HG03378 (cell line): ENCODE measurements around the gene NBPF15.
"Not testable (repeated sequence)": the region's sequence is repeated elsewhere in the genome, so short reads cannot be mapped to it uniquely, and the experiment has no call there.

Experiments used
- ATAC-seq: cut with Tn5 transposase; IDR thresholded peaks from one replicate; pipeline ENCODE4 v1.9.1; 2021; ENCODE audit warnings: mild to moderate bottlenecking, moderate library complexity; ENCODE audit not compliant: unreplicated experiment

The NBPF15 gene

GRCh38 chr1:144461136-144461759 is at the start of gene NBPF15:
Gene NBPF15, minus strand, starts transcription at chr1:144461669. Its CDS starts 21,666 bp downstream, at chr1:144440003.
- ATAC-seq: peak; percentile 93

- not testable (repeated sequence) for ATAC-seq
These were observed 35.0 kb upstream of the NBPF15 start for GRCh38 chr1:144496429-144496828.

- not testable (repeated sequence) for ATAC-seq
These were observed 32.7 kb upstream of the NBPF15 start for GRCh38 chr1:144494130-144494529.

- not testable (repeated sequence) for ATAC-seq
These were observed 28.9 kb upstream of the NBPF15 start for GRCh38 chr1:144490394-144490793.

GRCh38 chr1:144487002-144487401 is 25.5 kb upstream of the NBPF15 start:
- ATAC-seq: not testable (repeated sequence)

GRCh38 chr1:144485048-144485993 is 23.9 kb upstream of the NBPF15 start:
- ATAC-seq: not testable (repeated sequence)

- not testable (repeated sequence) for ATAC-seq
These were observed 12.4 kb upstream of the NBPF15 start for GRCh38 chr1:144473897-144474296.

GRCh38 chr1:144471434-144471833 is 10.0 kb upstream of the NBPF15 start:
- ATAC-seq: not testable (repeated sequence)

- peak; percentile 27 for ATAC-seq
These were observed 309 bp upstream of the NBPF15 start for GRCh38 chr1:144461778-144462177.

- peak; percentile 65 for ATAC-seq
These were observed 783 bp downstream of the NBPF15 start for GRCh38 chr1:144460686-144461085.

- not testable (repeated sequence) for ATAC-seq
These were observed 19.1 kb downstream of the NBPF15 start for GRCh38 chr1:144442402-144442801.

- ATAC-seq: not testable (repeated sequence)
These were observed 21.7 kb downstream of the NBPF15 start for GRCh38 chr1:144439737-144440136.

GRCh38 chr1:144418891-144419694 is 42.4 kb downstream of the NBPF15 start:
- ATAC-seq: not testable (repeated sequence)

GRCh38 chr1:144413404-144414118 is 47.9 kb downstream of the NBPF15 start:
- ATAC-seq: not testable (repeated sequence)

GRCh38 chr1:144412491-144413403 is 48.7 kb downstream of the NBPF15 start:
- ATAC-seq: peak; percentile 92

GRCh38 chr1:144412068-144412471 is 49.4 kb downstream of the NBPF15 start:
- ATAC-seq: peak; percentile 41

- ATAC-seq: not testable (repeated sequence)
These were observed 58.7 kb downstream of the NBPF15 start for GRCh38 chr1:144402807-144403206.

GRCh38 chr1:144371651-144372050 is 89.8 kb downstream of the NBPF15 start:
- ATAC-seq: not testable (repeated sequence)
